HG03439 (cell line): ENCODE data around the gene FBXO7.
A peak's percentile ranks its signal among the peaks of the same experiment; 100 is the strongest.
"Not testable (repeated sequence)": the region's sequence is repeated elsewhere in the genome, so short reads cannot be mapped to it uniquely, and the experiment has no call there.

Experiments
- ATAC-seq: cut with Tn5 transposase; IDR thresholded peaks from one replicate; pipeline ENCODE4 v1.9.1; 2021; ENCODE audit warnings: mild to moderate bottlenecking, moderate library complexity; ENCODE audit not compliant: unreplicated experiment

Gene FBXO7

GRCh38 chr22:32474635-32475467 is at the start of gene FBXO7:
TSS of gene FBXO7 (plus strand) at chr22:32474811. CDS start at chr22:32475003, 192 bp downstream.
- peak; percentile 75 for ATAC-seq

DNA sequence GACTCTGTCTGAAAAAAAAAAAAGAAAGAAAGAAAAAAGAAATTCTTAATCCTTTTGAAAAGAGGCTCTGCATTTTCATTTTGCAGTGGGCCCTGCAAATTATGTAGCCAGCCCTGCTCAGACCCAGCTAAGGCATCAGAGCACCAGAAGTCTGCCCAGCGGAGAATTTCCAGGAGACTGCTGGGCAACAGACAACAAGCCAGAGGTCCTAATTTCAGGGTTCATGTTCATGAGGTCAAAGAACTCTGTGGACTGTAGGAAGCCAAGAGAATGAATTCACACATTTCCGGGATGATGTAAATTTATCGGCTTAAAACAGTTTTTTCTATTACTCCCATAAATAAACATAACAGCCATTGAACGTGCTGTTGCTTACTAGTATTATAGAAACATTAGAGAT is 47.7 kb upstream of the FBXO7 start:
- ATAC-seq = no peak

GRCh38 chr22:32430352-32430751 is 44.3 kb upstream of the FBXO7 start:
- no peak for ATAC-seq

GRCh38 chr22:32444068-32444467 is 30.5 kb upstream of the FBXO7 start:
- no peak for ATAC-seq

GRCh38 chr22:32446321-32446720 is 28.3 kb upstream of the FBXO7 start:
- ATAC-seq = no peak

- ATAC-seq = no peak
Measured at GRCh38 chr22:32448980-32449379, 25.6 kb upstream of the FBXO7 start.

DNA sequence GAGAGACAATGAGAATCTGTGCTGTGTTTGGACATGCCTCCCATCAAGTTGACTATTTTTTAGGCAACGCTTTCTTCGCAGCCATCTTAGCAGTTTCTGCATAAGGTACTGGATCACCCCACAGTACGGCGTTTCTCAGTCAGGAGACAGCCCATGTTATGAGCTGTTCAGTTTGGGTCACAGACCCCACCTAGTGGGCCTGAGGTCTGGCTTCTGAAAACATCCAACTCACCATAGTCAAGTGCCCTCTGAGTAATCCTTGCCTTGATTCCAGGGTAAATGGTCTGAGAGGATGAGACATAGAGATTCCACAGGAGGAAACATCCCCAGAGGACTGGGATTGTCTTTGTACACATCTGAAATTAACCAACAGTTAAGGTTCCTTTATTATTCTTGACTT is 17.6 kb upstream of the FBXO7 start:
- no peak for ATAC-seq

- no peak for ATAC-seq
Measured at GRCh38 chr22:32462452-32462851, 12.2 kb upstream of the FBXO7 start.

DNA sequence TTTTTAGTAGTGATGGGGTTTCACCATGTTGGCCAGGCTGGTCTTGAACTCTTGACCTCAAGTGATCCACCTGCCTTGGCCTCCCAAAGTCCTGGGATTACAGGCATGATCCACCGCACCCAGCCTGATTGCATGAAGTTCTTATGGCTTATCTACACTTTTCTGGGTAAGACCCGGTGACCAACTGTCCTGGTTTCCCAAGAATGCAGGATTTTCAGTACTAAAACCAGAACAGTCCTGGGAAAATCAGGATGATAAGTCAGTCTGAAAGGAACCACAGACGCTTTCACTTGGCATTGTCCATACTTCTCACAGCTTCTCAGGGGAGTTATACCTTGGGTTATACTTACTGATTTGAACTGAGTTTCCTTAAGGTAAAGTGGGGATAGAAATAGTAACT is 8.9 kb upstream of the FBXO7 start:
- no peak for ATAC-seq

GRCh38 chr22:32466496-32466895 is 8.1 kb upstream of the FBXO7 start:
- ATAC-seq = no peak

GRCh38 chr22:32469799-32470212 is 4.8 kb upstream of the FBXO7 start:
- no peak for ATAC-seq

DNA sequence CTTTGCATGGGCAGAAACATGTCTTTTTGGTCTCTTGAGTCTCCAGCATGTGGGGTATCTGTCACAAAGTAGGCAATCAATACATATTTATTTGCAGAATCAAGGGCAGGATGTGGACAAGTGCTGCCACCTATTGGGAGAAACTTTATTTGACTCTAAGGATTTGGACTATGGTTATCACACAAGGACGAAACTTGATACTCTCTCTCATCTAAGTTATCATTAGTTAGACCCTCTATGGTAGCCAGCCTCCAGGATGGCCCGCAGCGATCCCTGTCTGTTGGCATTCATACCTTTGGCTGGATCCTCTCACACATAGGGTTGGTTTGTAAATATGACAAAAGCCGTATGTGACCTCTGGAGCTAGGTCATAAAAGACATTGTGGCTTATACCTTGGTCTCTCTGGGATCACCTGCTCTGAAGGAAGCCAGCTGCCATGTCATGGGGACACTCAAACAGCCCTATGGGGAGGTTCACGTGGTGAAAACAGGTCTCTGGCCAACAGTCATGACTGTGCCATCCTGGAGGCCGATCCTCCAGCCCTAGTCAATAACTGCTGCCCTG is 1.1 kb upstream of the FBXO7 start:
- no peak for ATAC-seq

GRCh38 chr22:32475468-32476010 is 928 bp downstream of the FBXO7 start:
- peak; percentile 12 for ATAC-seq

DNA sequence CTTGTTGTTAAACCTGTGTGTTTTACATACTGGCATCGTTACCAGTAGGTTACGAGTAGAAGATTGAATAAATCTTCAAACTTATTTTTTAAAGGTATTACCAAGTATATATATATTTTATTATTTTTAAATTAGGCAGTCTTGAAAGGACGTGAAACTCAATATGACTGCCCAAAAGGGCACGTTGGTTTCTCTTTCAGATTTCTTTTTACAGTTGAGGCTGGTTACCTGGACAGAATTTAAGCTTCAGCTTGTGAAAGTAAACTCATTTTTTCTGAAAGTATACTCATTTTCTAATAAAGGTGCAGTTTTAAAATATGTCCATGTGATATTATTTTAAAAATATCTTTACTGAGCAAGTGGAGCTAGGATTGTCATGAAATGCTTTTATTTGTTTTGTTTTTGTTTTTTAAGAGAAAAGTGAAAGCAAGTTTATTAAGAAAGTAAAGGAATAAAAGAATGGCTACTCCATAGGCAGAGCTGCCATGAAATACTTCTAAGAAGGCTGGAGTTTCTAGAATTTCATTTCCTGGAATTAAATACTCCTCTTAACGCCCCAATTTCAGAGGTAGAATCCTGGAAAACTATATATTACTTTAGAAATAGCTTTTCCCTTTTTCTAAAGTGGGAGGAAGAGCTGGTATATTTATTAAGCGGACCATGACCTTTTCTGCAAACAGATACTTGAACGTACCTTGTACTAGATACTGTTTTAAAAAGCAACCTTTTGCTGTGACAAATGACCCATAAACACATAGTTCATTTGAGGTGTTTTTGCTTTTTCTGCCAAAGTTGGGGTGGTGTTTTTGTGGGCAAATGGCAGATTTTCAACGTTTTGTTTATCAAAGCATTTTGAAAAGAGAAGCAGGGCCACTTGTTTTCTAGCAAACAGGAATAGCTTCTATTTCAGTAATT is 1.9 kb downstream of the FBXO7 start:
- no peak for ATAC-seq

- ATAC-seq = no peak
Measured at GRCh38 chr22:32477596-32477995, 3.0 kb downstream of the FBXO7 start.

DNA sequence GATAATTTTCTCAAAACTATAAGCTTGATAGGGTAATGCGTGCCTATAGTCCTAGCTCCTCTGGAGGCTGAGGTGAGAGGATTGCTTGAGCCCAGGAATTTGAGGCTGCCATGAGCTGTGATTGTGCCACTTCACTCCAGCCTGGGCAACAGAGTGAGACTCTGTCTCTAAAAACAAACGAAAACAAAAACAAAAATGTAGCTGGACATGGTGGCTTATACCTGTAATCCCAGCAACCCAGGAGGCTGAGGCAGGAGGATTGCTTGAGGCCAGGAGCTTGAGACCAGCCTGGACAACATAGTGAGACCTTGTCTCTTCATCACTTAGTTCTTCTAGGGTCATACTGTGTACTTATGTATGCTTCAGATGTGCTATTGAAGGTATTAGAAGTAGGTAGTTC is 3.9 kb downstream of the FBXO7 start:
- not testable (repeated sequence) for ATAC-seq

GRCh38 chr22:32478994-32479393 is 4.4 kb downstream of the FBXO7 start:
- ATAC-seq = no peak

- no peak for ATAC-seq
Measured at GRCh38 chr22:32480238-32480637, 5.6 kb downstream of the FBXO7 start.

- no peak for ATAC-seq
Measured at GRCh38 chr22:32482708-32483107, 8.1 kb downstream of the FBXO7 start.

DNA sequence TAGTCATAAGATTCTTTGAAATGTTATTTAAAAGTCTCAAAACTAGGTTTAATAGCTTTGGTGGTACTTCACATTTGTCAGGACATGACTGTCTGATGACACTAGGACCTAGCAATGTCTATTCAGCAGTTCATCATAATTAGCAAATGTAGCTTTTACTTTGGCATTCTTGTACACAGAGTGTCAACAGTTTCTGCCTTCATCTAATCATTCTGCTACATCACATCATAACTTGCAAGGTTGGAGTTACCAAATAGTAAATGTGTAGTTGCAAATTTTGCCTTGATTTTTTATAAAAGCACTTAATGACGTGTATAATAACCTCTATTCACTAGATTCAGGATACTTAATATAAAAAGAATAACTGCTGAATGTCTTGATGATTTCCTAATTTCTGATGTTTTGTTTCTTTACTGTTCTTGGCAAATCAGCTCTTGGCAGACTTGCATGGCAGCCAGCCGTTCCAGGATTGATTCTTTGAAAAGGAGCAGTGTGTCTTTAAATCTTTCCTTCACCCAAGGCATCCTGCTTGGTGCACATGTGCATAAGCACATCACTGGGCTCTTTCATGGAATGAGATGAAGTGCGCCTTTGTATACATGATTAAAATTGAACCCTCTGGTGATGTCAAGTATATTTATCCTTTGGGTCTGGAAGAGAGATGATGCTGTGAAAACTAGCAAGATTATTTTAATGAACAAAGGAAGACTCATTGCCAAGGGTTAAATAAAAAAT is 12.2 kb downstream of the FBXO7 start:
- no peak for ATAC-seq

DNA sequence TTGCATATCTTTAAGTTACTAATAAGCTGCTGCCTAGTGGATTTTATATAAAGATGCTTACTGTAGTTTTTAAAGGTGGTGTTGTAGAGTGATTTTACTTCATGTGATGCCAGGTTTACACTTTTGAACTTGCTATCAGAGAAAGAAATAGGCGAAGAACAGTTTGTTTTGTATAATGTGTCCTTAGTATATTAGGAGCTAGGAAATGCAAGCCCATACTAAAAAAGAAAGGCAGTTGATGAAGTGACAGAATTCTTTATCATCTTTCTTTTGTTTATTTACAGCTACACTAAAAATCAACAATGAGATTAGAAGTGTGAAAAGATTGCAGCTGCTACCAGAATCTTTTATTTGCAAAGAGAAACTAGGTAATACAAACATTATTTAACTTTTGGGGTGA is 12.8 kb downstream of the FBXO7 start:
- no peak for ATAC-seq
